ENCODE data around the gene CDH3. TPM values are rescaled to one million over a fixed set of nuclear protein-coding genes. Genes with fewer than 3 reads are reported as not detected.
A peak's percentile ranks its signal among the peaks of the same experiment; 100 is the strongest.

CDH3 gene
- total RNA-seq, 3 donors from 2014 or later, result 0.22 to 0.48 (median 0.34) TPM

DNA sequence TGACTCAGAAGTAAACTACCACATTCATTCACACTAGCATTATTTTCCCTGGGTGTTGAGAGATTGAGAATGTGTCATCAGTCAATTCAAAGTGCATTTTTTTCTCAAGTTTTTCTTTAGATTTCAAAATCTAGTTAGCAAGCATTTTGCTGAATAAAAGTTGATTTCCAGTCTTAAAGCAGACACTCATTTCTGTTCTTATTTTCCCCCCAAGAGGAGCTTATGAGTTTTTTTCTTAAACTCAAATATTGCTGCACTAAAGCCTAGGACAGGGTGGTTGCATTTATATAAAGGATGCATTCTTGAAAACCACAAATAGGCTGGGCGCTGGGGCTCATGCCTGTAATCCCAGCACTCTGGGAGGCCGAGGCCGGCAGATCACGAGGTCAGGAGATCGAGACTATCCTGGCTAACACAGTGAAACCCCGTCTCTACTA, 15.3 kb downstream of the CDH3 start:
- Mint-ChIP-seq H3K4me1 (ENCODE audit: low read depth) (peaks cover 2% of the 10 kb centered on the region), H3K27me3 (ENCODE audit: low read depth) (peaks cover 14% of the 10 kb centered on the region), H3K36me3 (ENCODE audit: insufficient read depth) (no peaks in the 10 kb centered on the region), H3K4me3 (no peak overlapping the region), H3K9me3 (no peaks in the 10 kb centered on the region)
- ATAC-seq (peak; percentile 75 to 77), DNase-seq (no peak)

DNA sequence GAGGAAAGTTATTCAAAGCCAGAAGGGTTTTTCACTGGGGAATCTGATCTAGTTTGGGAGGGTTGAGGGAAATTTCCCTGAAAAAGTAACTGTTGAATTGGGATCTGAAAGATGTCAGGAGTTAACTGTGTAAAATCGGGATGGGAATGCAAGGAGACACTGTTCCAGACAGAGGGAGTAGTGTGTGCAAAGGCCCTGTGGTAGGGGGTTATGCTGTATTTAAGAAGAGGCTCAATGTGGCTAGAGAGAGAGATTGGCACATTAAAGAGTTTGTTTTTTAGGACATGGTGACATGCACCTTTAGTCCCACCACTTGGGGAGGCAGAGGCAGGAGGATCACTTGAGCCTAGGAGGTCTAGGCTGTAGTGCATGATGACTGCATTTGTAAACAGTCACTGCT, 16.9 kb downstream of the CDH3 start:
- Mint-ChIP-seq H3K36me3 (ENCODE audit: insufficient read depth) (no peaks in the 10 kb centered on the region), H3K9me3 (no peaks in the 10 kb centered on the region), H3K27me3 (ENCODE audit: low read depth) (peaks cover 5% of the 10 kb centered on the region), H3K4me1 (ENCODE audit: low read depth) (peaks cover 2% of the 10 kb centered on the region), H3K4me3 (no peak overlapping the region)
- no peak for ATAC-seq
- DNase-seq, result no peak

DNA sequence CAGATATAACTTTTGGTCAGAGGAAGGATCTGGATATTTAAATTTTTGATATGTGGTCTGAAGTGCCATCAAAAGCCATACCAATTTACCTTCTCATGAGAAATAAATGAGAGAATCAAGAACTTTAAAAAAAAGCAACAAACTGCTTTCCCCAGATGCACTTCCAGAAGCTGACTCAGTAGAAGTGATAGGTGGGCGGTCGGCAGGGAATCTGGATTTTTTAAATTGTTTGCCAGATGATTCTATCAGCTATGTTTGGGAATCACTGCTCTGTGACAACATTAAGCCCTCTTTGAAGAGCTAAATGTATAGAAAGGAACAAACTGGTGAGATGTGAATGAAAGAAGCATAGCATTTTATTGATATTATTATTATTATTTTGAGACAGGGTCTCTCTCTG, 19.2 kb downstream of the CDH3 start:
- Mint-ChIP-seq H3K27me3 (ENCODE audit: low read depth) (peaks cover 5% of the 10 kb centered on the region), H3K36me3 (ENCODE audit: insufficient read depth) (no peaks in the 10 kb centered on the region), H3K9me3 (no peaks in the 10 kb centered on the region), H3K4me1 (ENCODE audit: low read depth) (peaks cover 7% of the 10 kb centered on the region), H3K4me3 (no peak overlapping the region)
- ATAC-seq (no peak), DNase-seq (no peak)

DNA sequence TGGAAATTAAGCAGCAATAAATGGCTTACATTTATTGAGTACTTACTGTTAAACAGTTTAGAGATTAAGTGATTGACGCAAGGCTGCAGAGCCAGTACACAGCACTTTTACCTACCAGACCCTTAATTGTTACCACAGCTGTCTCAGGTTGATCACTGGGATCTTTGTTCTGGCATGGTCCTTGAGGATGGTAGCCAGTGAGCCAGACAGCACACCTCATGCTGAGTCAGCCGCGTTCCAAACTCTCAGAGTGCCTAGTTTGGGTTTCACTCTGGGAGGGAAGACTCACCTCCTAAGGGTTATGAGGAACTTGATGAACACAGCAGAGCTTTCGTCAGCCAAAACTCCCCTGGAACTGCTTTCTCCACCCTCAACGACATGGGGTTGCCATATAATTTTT, 20.4 kb downstream of the CDH3 start:
- peaks cover 5% of the 10 kb centered on the region for H3K4me1 Mint-ChIP-seq (ENCODE audit: low read depth)
- H3K4me3 Mint-ChIP-seq, result no peak overlapping the region
- DNase-seq (no peak), ATAC-seq (no peak)
- H3K36me3 Mint-ChIP-seq (ENCODE audit: insufficient read depth), result no peaks in the 10 kb centered on the region
- peaks cover 5% of the 10 kb centered on the region for H3K27me3 Mint-ChIP-seq (ENCODE audit: low read depth)
- no peaks in the 10 kb centered on the region for H3K9me3 Mint-ChIP-seq

DNA sequence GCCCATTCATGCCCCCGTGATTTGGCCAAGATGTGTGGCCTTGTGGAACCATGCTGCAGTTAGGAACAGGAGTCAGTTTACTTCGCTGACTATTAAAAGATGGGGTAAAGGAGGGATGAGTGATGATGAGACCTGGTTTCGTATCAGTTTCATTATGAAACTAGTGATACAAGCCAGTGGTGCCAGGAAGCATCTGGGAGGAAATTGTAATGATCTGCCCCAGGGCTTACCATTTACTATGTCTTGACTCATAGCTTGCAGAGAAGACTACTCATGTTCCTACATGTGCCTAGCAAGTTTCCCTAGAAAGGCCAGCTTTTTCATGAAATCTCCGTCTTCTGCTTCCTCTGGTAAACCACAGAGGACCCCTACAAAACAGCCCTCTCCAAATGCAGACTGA, 23.2 kb downstream of the CDH3 start:
- Mint-ChIP-seq H3K4me1 (ENCODE audit: low read depth) (peaks cover 5% of the 10 kb centered on the region), H3K36me3 (ENCODE audit: insufficient read depth) (no peaks in the 10 kb centered on the region), H3K9me3 (no peaks in the 10 kb centered on the region), H3K27me3 (ENCODE audit: low read depth) (no peaks in the 10 kb centered on the region), H3K4me3 (no peak overlapping the region)
- no peak for DNase-seq
- peak; percentile 97 to 98 for ATAC-seq

DNA sequence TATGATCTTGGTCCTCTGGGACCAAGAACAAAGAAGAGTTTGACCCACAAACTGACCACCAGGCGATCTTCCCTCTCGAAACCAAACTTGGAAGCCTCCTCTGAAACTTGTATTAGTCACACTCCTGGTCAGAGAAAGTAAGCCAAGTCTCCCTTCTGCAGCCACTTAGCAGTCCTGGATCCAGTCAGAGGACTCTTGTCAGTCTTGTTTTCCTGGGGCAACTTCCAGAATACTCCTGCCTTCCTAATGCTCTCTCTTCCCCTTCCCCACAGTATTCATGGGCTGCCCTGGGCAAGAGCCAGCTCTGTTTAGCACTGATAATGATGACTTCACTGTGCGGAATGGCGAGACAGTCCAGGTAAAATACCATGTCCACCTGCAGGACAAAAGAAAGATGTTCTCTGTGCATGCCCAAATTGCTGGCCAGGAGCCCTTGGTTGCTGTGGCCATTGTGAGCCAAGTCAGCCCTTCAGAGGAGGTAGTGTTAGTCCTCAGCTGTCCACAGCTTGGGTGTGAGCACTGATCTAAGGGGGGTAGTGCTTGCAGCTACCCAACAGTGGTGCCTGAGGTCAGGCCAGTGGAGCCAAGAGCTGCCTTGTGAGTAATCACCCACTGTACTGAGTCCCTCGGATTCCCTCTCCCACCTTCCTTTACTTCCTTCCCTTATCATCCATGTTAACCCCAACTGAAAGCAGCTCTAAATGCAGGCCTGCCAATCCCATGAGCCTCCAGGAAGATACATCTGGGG, 31.2 kb downstream of the CDH3 start:
- Mint-ChIP-seq H3K4me3 (no peak overlapping the region), H3K9me3 (no peaks in the 10 kb centered on the region), H3K27me3 (ENCODE audit: low read depth) (peaks cover 2% of the 10 kb centered on the region), H3K4me1 (ENCODE audit: low read depth) (no peaks in the 10 kb centered on the region), H3K36me3 (ENCODE audit: insufficient read depth) (no peaks in the 10 kb centered on the region)
- no peak for DNase-seq
- ATAC-seq, result no peak

DNA sequence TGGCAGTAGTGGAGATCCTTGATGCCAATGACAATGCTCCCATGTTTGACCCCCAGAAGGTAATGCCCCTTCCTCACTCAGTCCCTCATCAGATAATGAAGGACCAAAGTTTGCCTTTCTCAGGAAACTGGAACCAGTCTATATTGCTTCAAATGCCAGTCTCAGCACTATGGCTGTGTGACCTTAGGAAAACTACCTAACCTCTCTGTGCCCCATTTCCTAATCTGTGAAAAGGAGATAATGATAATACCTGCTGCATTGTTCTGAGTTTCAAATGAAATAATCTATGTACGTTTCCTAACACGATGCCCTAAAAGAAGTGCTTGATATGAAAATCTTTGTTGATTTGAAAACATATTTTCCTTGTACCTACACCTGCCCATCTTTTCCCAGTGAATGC, 35.9 kb downstream of the CDH3 start:
- no peaks in the 10 kb centered on the region for H3K9me3 Mint-ChIP-seq
- DNase-seq, result no peak
- H3K36me3 Mint-ChIP-seq (ENCODE audit: insufficient read depth), result no peaks in the 10 kb centered on the region
- peaks cover 2% of the 10 kb centered on the region for H3K27me3 Mint-ChIP-seq (ENCODE audit: low read depth)
- no peak for ATAC-seq
- no peak overlapping the region for H3K4me3 Mint-ChIP-seq
- H3K4me1 Mint-ChIP-seq (ENCODE audit: low read depth), result no peaks in the 10 kb centered on the region

DNA sequence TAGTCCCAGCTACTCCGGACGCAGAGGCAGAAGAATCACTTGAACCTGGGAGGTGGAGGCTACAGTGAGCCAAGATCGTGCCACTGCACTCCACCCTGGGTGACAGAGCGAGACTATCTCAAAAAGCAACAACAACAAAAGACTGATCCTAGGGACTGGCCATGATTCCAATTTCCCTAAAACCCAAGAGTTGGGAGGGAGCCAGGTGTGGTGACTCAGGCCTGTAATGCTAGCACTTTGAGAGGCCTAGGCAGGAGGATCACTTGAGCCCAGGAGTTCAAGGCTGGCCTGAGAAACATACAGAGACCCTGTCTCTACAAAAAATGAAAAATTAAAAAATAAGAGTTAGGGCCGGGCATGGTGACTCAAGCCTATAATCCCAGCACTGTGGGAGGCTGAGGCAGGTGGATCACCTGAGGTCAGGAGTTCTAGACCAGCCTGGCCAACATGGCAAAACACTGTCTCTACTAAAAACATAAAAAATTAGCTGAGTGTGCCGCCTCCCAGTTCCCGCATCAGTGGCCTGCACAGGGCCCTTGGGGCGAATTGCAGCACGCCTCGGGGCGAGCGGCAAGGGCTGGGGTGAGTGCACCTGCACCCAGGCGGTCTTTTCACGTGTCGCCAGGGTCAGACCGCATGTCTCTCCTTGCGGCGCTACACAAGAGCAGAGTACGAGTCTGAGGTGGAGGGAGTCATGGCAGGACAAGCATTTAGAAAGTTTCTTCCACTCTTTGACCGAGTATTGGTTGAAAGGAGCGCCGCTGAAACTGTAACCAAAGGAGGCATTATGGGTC, 40.8 kb downstream of the CDH3 start:
- H3K9me3 Mint-ChIP-seq, result no peaks in the 10 kb centered on the region
- no peak overlapping the region for H3K4me3 Mint-ChIP-seq
- ATAC-seq (no peak), DNase-seq (no peak)
- no peaks in the 10 kb centered on the region for H3K4me1 Mint-ChIP-seq (ENCODE audit: low read depth)
- H3K27me3 Mint-ChIP-seq (ENCODE audit: low read depth), result peaks cover 3% of the 10 kb centered on the region
- no peaks in the 10 kb centered on the region for H3K36me3 Mint-ChIP-seq (ENCODE audit: insufficient read depth)

DNA sequence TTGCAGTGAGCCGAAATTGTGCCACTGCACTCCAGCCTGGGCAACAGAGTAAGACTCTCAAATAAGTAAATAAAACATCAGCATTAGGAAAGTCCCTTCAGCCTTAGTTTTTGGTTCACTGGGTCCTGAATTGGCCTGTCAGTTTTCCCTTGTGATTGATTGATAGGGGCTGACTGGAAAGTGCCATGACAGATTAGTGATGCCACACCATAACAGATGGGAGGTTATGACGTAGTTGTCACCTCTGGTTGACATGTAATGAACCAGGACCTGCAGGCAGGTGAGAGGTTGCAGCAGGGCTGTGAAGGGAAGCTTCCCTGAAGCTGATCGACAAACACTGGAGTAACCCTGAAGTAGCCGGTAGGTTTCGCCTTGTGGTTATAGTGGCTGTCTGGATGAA, 41.8 kb downstream of the CDH3 start:
- DNase-seq (no peak), ATAC-seq (no peak)
- Mint-ChIP-seq H3K4me1 (ENCODE audit: low read depth) (no peaks in the 10 kb centered on the region), H3K27me3 (ENCODE audit: low read depth) (peaks cover 3% of the 10 kb centered on the region), H3K9me3 (no peaks in the 10 kb centered on the region), H3K4me3 (no peak overlapping the region), H3K36me3 (ENCODE audit: insufficient read depth) (no peaks in the 10 kb centered on the region)

DNA sequence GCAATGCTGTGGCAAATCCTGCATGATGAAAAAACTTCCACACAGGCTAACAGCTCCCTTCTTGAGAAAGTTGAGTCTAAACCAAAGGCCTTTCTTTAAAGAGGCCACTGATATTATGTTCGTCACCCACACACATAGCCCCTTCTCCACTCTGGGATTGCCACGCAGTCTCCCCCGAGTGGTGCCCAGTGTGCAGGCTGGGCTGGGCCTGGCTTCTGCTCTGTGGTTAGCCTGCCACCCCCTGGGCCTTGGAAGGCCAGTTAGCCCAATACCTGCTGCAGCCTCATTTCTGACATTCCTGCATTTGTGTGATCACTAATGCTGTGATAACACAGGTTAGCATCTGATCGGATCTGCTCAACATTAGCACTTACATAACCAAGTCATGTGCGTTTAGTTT, 44.8 kb downstream of the CDH3 start:
- peaks cover 5% of the 10 kb centered on the region for H3K27me3 Mint-ChIP-seq (ENCODE audit: low read depth)
- H3K4me1 Mint-ChIP-seq (ENCODE audit: low read depth), result no peaks in the 10 kb centered on the region
- H3K4me3 Mint-ChIP-seq, result no peak overlapping the region
- ATAC-seq, result no peak
- no peaks in the 10 kb centered on the region for H3K36me3 Mint-ChIP-seq (ENCODE audit: insufficient read depth)
- DNase-seq, result no peak
- no peaks in the 10 kb centered on the region for H3K9me3 Mint-ChIP-seq

DNA sequence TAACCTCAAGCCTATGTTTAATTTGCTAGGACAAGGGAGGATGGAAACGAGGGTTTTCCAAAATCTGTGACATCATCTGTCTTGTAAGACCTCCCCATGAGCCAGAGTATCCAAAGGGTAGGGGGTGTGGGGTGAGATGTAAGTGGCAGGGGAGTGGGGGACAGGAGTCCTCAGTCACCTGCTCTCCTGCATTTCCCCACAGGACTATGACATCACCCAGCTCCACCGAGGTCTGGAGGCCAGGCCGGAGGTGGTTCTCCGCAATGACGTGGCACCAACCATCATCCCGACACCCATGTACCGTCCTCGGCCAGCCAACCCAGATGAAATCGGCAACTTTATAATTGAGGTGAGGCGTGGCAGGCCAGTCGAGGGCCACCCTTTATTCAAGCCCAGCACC, 50.5 kb downstream of the CDH3 start:
- H3K36me3 Mint-ChIP-seq (ENCODE audit: insufficient read depth), result no peaks in the 10 kb centered on the region

DNA sequence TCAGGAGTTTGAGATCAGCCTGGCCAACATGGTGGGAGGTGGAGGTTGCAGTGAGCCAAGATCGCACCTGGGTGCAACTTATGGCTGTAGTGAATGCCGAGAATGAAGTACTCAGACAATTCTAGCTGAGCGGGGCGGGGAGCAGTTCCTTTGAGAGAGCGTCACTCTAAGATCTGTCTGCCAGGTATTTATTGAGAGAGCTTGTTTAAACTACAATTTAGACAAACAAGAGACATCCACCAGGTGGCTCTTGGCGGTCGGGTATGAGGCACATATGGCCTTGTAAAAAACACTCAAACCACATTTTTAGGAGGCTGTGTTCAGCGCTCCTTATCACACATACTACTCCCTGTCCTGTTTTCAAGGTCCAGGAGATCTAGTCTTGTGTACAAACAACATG, 51.4 kb downstream of the CDH3 start:
- Mint-ChIP-seq H3K4me3 (no peak overlapping the region), H3K36me3 (ENCODE audit: insufficient read depth) (no peaks in the 10 kb centered on the region), H3K9me3 (no peaks in the 10 kb centered on the region), H3K4me1 (ENCODE audit: low read depth) (no peaks in the 10 kb centered on the region), H3K27me3 (ENCODE audit: low read depth) (peaks cover 5% of the 10 kb centered on the region)
- no peak for ATAC-seq
- DNase-seq, result no peak

More for the DNA sequence above, 50.5 kb downstream of the CDH3 start:
- Mint-ChIP-seq H3K4me3 (no peak overlapping the region), H3K4me1 (ENCODE audit: low read depth) (no peaks in the 10 kb centered on the region), H3K27me3 (ENCODE audit: low read depth) (peaks cover 5% of the 10 kb centered on the region), H3K9me3 (no peaks in the 10 kb centered on the region)
- ATAC-seq, result no peak
- DNase-seq, result no peak

DNA sequence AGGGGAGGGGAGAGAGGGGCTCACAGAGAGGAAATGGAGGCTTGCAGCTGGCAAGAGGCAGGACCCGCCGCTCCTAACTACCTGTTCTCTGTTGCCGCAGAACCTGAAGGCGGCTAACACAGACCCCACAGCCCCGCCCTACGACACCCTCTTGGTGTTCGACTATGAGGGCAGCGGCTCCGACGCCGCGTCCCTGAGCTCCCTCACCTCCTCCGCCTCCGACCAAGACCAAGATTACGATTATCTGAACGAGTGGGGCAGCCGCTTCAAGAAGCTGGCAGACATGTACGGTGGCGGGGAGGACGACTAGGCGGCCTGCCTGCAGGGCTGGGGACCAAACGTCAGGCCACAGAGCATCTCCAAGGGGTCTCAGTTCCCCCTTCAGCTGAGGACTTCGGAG, 53.0 kb downstream of the CDH3 start:
- H3K27me3 Mint-ChIP-seq (ENCODE audit: low read depth), result peaks cover 4% of the 10 kb centered on the region
- no peak overlapping the region for H3K4me3 Mint-ChIP-seq
- no peaks in the 10 kb centered on the region for H3K4me1 Mint-ChIP-seq (ENCODE audit: low read depth)
- H3K9me3 Mint-ChIP-seq, result no peaks in the 10 kb centered on the region
- DNase-seq (no peak), ATAC-seq (no peak)
- H3K36me3 Mint-ChIP-seq (ENCODE audit: insufficient read depth), result no peaks in the 10 kb centered on the region

DNA sequence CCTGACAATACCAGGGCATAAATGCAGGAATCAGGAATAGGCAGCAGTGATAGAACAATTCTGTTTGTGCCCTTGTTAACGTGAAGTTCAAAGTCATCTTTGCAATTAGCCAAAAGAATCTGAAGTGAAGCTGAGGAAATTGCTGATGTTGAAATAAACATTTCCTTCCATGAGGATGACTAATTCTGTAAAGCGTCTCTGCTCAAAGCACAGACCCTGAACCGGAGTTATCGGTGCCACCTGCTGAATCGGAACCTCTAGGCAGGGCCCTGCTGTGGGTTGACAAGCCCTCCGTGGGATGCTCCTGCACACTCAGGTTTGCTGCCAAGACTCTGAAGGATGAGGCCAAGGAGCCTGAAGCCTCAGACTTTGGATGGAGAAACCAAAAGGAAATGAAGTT, 55.0 kb downstream of the CDH3 start:
- Mint-ChIP-seq H3K4me1 (ENCODE audit: low read depth) (no peaks in the 10 kb centered on the region), H3K27me3 (ENCODE audit: low read depth) (peaks cover 8% of the 10 kb centered on the region), H3K9me3 (no peaks in the 10 kb centered on the region), H3K36me3 (ENCODE audit: insufficient read depth) (no peaks in the 10 kb centered on the region), H3K4me3 (no peak overlapping the region)
- ATAC-seq, result no peak
- DNase-seq, result no peak

DNA sequence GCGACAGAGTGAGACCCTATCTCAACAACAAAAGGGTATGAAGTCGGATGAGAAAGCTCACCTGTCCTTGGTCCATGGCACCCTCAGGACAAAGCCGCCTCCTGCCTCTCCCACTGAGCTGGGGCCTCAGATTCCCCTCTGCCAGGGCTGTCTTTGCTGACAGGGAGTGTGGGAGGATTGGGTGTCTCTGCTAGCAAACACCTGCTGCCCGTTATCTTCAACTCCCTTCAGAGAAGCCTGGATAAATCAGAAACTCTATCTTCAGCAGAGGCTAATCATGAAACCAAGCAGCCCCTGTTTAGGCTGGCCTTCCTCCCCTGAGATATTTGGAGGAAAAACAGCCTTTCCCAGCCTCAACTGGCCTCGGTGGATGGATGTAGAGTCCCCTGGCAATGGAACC, 55.7 kb downstream of the CDH3 start:
- DNase-seq (no peak), ATAC-seq (no peak)
- peaks cover 8% of the 10 kb centered on the region for H3K27me3 Mint-ChIP-seq (ENCODE audit: low read depth)
- H3K9me3 Mint-ChIP-seq, result no peaks in the 10 kb centered on the region
- H3K4me3 Mint-ChIP-seq, result no peak overlapping the region
- H3K4me1 Mint-ChIP-seq (ENCODE audit: low read depth), result no peaks in the 10 kb centered on the region
- H3K36me3 Mint-ChIP-seq (ENCODE audit: insufficient read depth), result no peaks in the 10 kb centered on the region
